PC-3 (cell line): Measurements from ENCODE around the gene LSM5. TPM values are rescaled to one million over a fixed set of nuclear protein-coding genes. Genes with fewer than 3 reads are reported as not detected.
"Not testable (repeated sequence)": the region's sequence is repeated elsewhere in the genome, so short reads cannot be mapped to it uniquely, and the experiment has no call there.

Experiments used
- ATAC-seq: fragments of 200-7000 bp; cut with Tn5 transposase; 2 replicates; pipeline ENCODE4 v1.9.1; 2020; ENCODE audit warnings: mild to moderate bottlenecking, moderate library complexity
- BruUV-seq: library from RNA; stranded (reverse); fragments of 400-500 nt; replicated peaks from 2 replicates; lab custom pipeline; 2021; lab: Mats Ljungman, UMichigan
- CTCF ChIA-PET: fragments of 300-600 bp; sonication (Branson Sonifier 250); formaldehyde crosslinking; loops from one replicate; lab custom pipeline; 2022; ENCODE audit warnings: antibody characterized with exemption; lab: Charles Lee
- POLR2A ChIA-PET: fragments of 300-600 bp; sonication (Branson Sonifier 250); formaldehyde crosslinking; loops from one replicate; lab custom pipeline; 2022; ENCODE audit warnings: antibody characterized with exemption; ENCODE audit not compliant: unreplicated experiment; lab: Charles Lee
- DNase-seq: peaks from one replicate; pipeline ENCODE4 v3.0.0-alpha.2; 2015
- H2AFZ ChIP-seq: fragments of 300-600 bp; sonication (generic); 2 replicates; pipeline ENCODE4 v1.6.0; 2016; ENCODE audit warnings: antibody characterized with exemption, low read length
- H3F3A ChIP-seq: fragments of 300-600 bp; sonication (generic); one replicate; pipeline ENCODE4 v1.6.0; 2017; ENCODE audit warnings: antibody characterized with exemption, low read length, control low read depth, mild to moderate bottlenecking; ENCODE audit not compliant: unreplicated experiment
- H3K27ac ChIP-seq: fragments of 300-600 bp; sonication (generic); 2 replicates; pipeline ENCODE4 v1.5.1; 2016; ENCODE audit warnings: mild to moderate bottlenecking, low read length
- H3K27me3 ChIP-seq: fragments of 300-600 bp; sonication (generic); 2 replicates; pipeline ENCODE4 v1.6.1; 2016; ENCODE audit warnings: low read length, mixed read lengths
- H3K36me3 ChIP-seq: fragments of 300-600 bp; sonication (generic); 2 replicates; pipeline ENCODE4 v1.6.1; 2016; ENCODE audit warnings: low read depth, mixed run types, low read length, mixed read lengths
- H3K4me1 ChIP-seq: fragments of 300-600 bp; sonication (generic); 2 replicates; pipeline ENCODE4 v1.5.1; 2016; ENCODE audit warnings: low read length; ENCODE audit not compliant: insufficient read depth
- H3K4me2 ChIP-seq: fragments of 300-600 bp; sonication (generic); 2 replicates; pipeline ENCODE4 v1.6.0; 2016; ENCODE audit warnings: low read length
- H3K4me3 ChIP-seq: fragments of 300-600 bp; sonication (generic); 2 replicates; pipeline ENCODE4 v1.5.1; 2016; ENCODE audit warnings: mild to moderate bottlenecking, low read length, mixed read lengths
- H3K79me2 ChIP-seq: fragments of 300-600 bp; sonication (generic); 2 replicates; pipeline ENCODE4 v1.6.1; 2017; ENCODE audit warnings: low read length, mixed read lengths
- H3K9ac ChIP-seq: fragments of 300-600 bp; sonication (generic); 2 replicates; pipeline ENCODE4 v1.6.0; 2016; ENCODE audit warnings: mild to moderate bottlenecking, low read length
- H3K9me2 ChIP-seq: fragments of 300-600 bp; sonication (generic); replicated peaks from 2 replicates; pipeline ENCODE4 v1.6.1; 2016; ENCODE audit warnings: mixed run types, low read length, mixed read lengths
- H3K9me3 ChIP-seq: fragments of 300-600 bp; sonication (generic); 2 replicates; pipeline ENCODE4 v1.6.1; 2016; ENCODE audit warnings: low read length, mixed read lengths
- H4K20me1 ChIP-seq: fragments of 300-600 bp; sonication (generic); 2 replicates; pipeline ENCODE4 v1.6.1; 2016; ENCODE audit warnings: low read length, mixed read lengths
- EZH2 ChIP-seq: fragments of 300-600 bp; sonication (generic); IDR thresholded peaks from one replicate; pipeline ENCODE4 v1.6.1; 2017; ENCODE audit warnings: antibody characterized with exemption, mild to moderate bottlenecking, low read length; ENCODE audit not compliant: unreplicated experiment
- EZH2phosphoT487 ChIP-seq: fragments of 300-600 bp; sonication (generic); IDR thresholded peaks from 2 replicates; pipeline ENCODE4 v1.6.1; 2018; ENCODE audit warnings: mild to moderate bottlenecking, antibody characterized with exemption, low read length, borderline replicate concordance
- intact Hi-C: fragments of 100-400 bp; cut with micrococcal nuclease; formaldehyde crosslinking; loops from 2 replicates; pipeline ENCODE4 v1.9.0; 2023
- total RNA-seq: library from RNA; depleted of rRNA; stranded (reverse); fragments of >200 nt; gene quantifications from 2 replicates; pipeline ENCODE4 v1.2.3, GENCODE V29; 2014
- TF ChIP-seq, protein P1 (sequence below): fragments of 300-600 bp; sonication (generic); conservative IDR thresholded peaks from 2 replicates; pipeline ENCODE4 v1.5.1; 2017; ENCODE audit warnings: antibody characterized with exemption, low read depth, mild to moderate bottlenecking, low read length

Gene LSM5
- total RNA-seq, 1 experiment from 2014 or later = 24.8 TPM

DNA sequence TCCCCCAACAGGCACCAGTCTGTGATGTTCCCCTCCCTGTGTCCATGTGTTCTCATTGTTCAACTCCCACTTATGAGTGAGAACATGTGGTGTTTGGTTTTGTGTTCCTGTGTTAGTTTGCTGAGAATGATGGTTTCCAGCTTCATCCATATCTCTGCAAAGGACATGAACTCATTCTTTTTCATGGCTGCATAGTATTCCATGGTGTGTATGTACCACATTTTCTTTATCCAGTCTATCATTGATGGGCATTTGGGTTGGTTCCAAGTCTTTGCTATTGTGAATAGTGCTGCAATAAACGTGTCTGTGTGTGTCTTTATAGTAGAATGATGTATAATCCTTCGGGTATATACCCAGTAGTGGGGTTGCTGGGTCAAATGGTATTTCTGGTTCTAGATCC lies 9.6 kb upstream of the LSM5 start:
- H3K27me3 ChIP-seq, H2AFZ ChIP-seq, H3K9me2 ChIP-seq, H3K4me3 ChIP-seq, POLR2A ChIA-PET, H3K36me3 ChIP-seq, BruUV-seq, H3K4me2 ChIP-seq, DNase-seq, ATAC-seq, H3K9me3 ChIP-seq, CTCF ChIA-PET, H3K27ac ChIP-seq, H3F3A ChIP-seq, H3K9ac ChIP-seq: not testable (repeated sequence)
- Histone ChIP-seq H3K4me1 (peaks cover 25% of the 10 kb centered on the region), H3K79me2 (peaks cover 95% of the 10 kb centered on the region), H4K20me1 (peaks cover 25% of the 10 kb centered on the region; the same call in 1 of the 2 replicates)
- intact Hi-C loops = loop anchor here (2.0 to 10.0 kb wide), 2 partner anchors 37 to 545 kb away; no protein-coding TSS in a partner anchor

DNA sequence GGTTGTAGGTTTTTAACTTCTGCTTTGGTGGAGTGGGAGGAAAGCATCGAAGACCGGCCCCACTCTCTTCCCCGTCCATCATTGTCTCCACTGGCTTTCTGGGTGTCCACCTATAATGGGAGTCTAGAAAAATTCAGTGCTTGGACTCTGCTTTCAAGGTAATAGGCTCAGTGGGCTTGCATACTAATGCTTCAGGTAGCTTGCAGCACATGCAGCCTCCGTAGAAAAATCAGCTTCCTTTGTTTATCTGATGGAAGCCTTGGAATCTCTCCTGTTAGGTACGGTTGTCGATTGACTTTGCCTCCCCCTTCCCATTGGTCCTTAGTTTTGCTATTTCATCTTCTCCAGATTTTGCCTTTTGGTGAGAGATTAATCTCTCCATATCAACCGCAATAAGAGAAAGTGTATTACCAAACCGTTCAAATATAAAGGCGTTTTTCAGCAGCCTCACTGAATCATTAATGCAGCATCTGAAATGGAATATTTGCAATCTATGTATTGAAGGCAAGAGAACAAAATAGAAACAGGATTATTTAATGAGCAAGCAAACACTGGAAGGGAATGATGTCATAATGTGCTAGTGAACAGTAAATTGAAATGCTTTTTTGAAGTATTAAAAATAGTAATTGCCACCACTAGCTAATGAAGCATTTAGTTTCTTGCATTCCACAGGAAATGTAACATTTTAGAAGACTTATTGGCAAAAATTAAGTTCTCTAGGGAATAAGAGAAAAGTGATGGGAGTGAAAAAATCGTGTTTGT lies 6.1 kb upstream of the LSM5 start:
- DNase-seq (no peak), ATAC-seq (no peak)
- peaks cover 64% of the 10 kb centered on the region for H3K79me2 ChIP-seq
- peak overlapping the region; percentile 90 for H2AFZ ChIP-seq
- H3K27ac ChIP-seq = peak overlapping the region; percentile 86
- no peaks in the 10 kb centered on the region for H3K9me3 ChIP-seq
- no peaks in the 10 kb centered on the region for H3K36me3 ChIP-seq
- CTCF ChIA-PET = no interaction called here
- no peaks in the 10 kb centered on the region for H3K9me2 ChIP-seq
- POLR2A ChIA-PET = interaction anchor here (0.5 to 0.7 kb wide), 3 partner anchors 173 to 596 kb away, joined by 3 to 10 read pairs (median 8); no protein-coding TSS in a partner anchor
- H3K9ac ChIP-seq = peak overlapping the region; percentile 98
- TF ChIP-seq EZH2 (no peak), EZH2phosphoT487 (no peak)
- TF ChIP-seq, protein P1, sequence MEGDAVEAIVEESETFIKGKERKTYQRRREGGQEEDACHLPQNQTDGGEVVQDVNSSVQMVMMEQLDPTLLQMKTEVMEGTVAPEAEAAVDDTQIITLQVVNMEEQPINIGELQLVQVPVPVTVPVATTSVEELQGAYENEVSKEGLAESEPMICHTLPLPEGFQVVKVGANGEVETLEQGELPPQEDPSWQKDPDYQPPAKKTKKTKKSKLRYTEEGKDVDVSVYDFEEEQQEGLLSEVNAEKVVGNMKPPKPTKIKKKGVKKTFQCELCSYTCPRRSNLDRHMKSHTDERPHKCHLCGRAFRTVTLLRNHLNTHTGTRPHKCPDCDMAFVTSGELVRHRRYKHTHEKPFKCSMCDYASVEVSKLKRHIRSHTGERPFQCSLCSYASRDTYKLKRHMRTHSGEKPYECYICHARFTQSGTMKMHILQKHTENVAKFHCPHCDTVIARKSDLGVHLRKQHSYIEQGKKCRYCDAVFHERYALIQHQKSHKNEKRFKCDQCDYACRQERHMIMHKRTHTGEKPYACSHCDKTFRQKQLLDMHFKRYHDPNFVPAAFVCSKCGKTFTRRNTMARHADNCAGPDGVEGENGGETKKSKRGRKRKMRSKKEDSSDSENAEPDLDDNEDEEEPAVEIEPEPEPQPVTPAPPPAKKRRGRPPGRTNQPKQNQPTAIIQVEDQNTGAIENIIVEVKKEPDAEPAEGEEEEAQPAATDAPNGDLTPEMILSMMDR = no peak
- peak overlapping the region; percentile 97 for H3K4me2 ChIP-seq
- BruUV-seq = TSS peak; percentile 66
- H4K20me1 ChIP-seq = peaks cover 13% of the 10 kb centered on the region; the same call in 1 of the 2 replicates
- intact Hi-C loops = loop anchor here (10.0 kb wide), 1 partner anchor 549 kb away; no protein-coding TSS in a partner anchor
- peaks cover 20% of the 10 kb centered on the region for H3K4me1 ChIP-seq
- H3F3A ChIP-seq = peaks cover under 1% of the 10 kb centered on the region
- no peaks in the 10 kb centered on the region for H3K27me3 ChIP-seq
- peak overlapping the region; percentile 82 for H3K4me3 ChIP-seq

DNA sequence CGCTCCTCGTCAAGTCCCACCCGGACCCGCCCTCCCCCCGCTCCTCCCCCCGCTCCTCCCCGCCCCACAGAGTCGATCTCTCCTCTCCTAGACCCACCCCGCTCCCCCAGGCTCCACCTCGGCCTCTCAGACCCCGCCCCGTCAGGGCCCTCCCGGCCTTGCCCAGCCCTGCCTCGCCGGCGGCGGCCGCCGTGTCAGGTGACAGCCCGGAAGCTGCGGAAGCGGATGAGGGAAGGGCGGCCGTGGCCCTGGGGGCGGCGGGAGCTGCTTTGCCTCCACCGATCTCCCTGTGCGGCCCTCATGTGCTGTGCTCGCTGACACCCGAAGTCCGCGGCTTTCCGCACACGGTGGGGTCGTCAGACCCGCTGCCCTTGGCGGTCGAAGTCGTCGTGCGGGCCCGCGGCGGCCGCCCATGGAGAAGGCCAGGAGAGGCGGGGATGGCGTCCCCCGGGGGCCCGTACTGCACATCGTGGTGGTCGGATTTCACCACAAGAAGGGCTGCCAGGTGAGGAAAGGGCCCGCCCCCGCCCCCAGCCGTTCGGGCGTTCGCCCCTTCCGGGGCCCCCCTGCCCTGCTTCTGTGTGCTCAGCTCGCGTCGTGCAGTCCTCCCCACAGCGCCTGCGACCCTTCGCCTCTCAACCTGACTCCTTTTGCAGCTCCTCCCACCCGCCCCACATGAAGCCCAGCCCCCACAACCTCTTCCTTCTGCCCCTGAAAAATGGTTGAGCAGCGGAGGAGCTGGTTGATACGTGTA lies 5.3 kb upstream of the LSM5 start, which contains the start of gene AVL9:
TSS of gene AVL9 (plus strand) at position 192 of the 754 bp plus-strand sequence. CDS start at position 413, 221 bp downstream.
- ATAC-seq (peak; percentile 93), DNase-seq (peak; percentile 94)
- Histone ChIP-seq H3K9me2 (no peaks in the 10 kb centered on the region), H3K4me1 (peaks cover 13% of the 10 kb centered on the region; the same call in 1 of the 2 replicates), H3K9me3 (no peaks in the 10 kb centered on the region), H3K4me2 (peak within 1 kb of the TSS; percentile 97), H4K20me1 (0 out of 2 replicates have a peak, but pooled peaks cover 6% of the 10 kb centered on the region), H3K4me3 (peak within 1 kb of the TSS; percentile 95), H3K9ac (peak within 1 kb of the TSS; percentile 98), H3K27me3 (no peaks in the 10 kb centered on the region), H3F3A (no peaks in the 10 kb centered on the region), H3K36me3 (no peaks in the 10 kb centered on the region), H3K79me2 (peaks cover 56% of the 10 kb centered on the region), H2AFZ (peak within 1 kb of the TSS; percentile 93), H3K27ac (peak within 1 kb of the TSS; percentile 86)
- no TSS peak for BruUV-seq
- ChIA-PET POLR2A (interaction anchor here (0.5 to 0.7 kb wide), 4 partner anchors 38 to 530 kb away, joined by 5 to 14 read pairs (median 9); no protein-coding TSS in a partner anchor), CTCF (interaction anchor here (0.5 kb wide), 1 partner anchor 123 kb away, joined by 3 read pairs; no protein-coding TSS in a partner anchor)
- intact Hi-C loops = loop anchor here (1.0 to 10.0 kb wide), 2 partner anchors 163 to 549 kb away; no protein-coding TSS in a partner anchor
- TF ChIP-seq, protein P1 = no peak
- TF ChIP-seq EZH2phosphoT487 = no peak
- no peak for TF ChIP-seq EZH2
